Breast epithelium (tissue), 4 donors: ENCODE measurements around the gene OR1M1. TPM values are rescaled to one million over a fixed set of nuclear protein-coding genes. Genes with fewer than 3 reads are reported as not detected.
"Not testable (repeated sequence)": the region's sequence is repeated elsewhere in the genome, so short reads cannot be mapped to it uniquely, and the experiment has no call there.

Source experiments
- DNase-seq, 2 donors: peaks; one replicate each; pipeline ENCODE4 v3.0.0-alpha.2; 2019; ENCODE audit warnings: low spot score in 2 of 2
- H3K27ac ChIP-seq, 2 donors: fragments of 200-600 bp; sonication (generic) in 1 of 2; one replicate each; pipeline ENCODE4 v1.5.1; 2016 to 2019; ENCODE audit warnings: mild to moderate bottlenecking in 1 of 2
- H3K27me3 ChIP-seq, 2 donors: fragments of 200-600 bp; sonication (generic) in 1 of 2; one replicate each; pipeline versions ENCODE4 v1.5.1 to v1.6.0; 2017 to 2019; ENCODE audit warnings: control low read depth in 1 of 2, mild to moderate bottlenecking in 1 of 2
- H3K36me3 ChIP-seq: fragments of 200-600 bp; one replicate; pipeline ENCODE4 v1.5.1; 2019
- H3K4me1 ChIP-seq, 2 donors: fragments of 200-600 bp; sonication (generic); one replicate each; pipeline ENCODE4 v1.5.1; 2016 to 2019; ENCODE audit warnings: control low read depth in 1 of 2
- H3K4me3 ChIP-seq, 3 donors: fragments of 200-600 bp; sonication (generic); 1 replicate in 2 of 3; 2 replicates in 1 of 3; pipeline ENCODE4 v1.5.1; 2016 to 2019; ENCODE audit warnings: mild to moderate bottlenecking in 3 of 3, moderate library complexity in 2 of 3
- H3K9me3 ChIP-seq, 2 donors: fragments of 200-600 bp; sonication (generic) in 1 of 2; one replicate each; pipeline ENCODE4 v1.5.1; 2016 to 2019; ENCODE audit warnings: control low read depth in 1 of 2
- POLR2A ChIP-seq: fragments of 450-650 bp; IDR thresholded peaks from one replicate; pipeline ENCODE4 v1.6.1; 2016; ENCODE audit warnings: antibody characterized with exemption, mild to moderate bottlenecking, moderate library complexity
- POLR2AphosphoS5 ChIP-seq, 3 donors: sonication (generic); formaldehyde crosslinking; IDR thresholded peaks; one replicate each; pipeline ENCODE4 v1.6.1; 2017; ENCODE audit warnings: antibody characterized with exemption in 3 of 3
- intact Hi-C: fragments of 100-400 bp; cut with DNase I; formaldehyde crosslinking; loops from one replicate; pipeline ENCODE4 v1.15.1; 2023; ENCODE audit warnings: low total_unique reads
- total RNA-seq, 3 donors: library from RNA; depleted of rRNA; stranded (reverse); fragments of >200 nt; gene quantifications; one replicate each; pipeline ENCODE4 v1.1.0, GENCODE V29; 2016
- TF ChIP-seq, protein P1 (sequence below), 3 donors: fragments of 450-650 bp; IDR thresholded peaks; one replicate each; pipeline ENCODE4 v1.5.1; 2016 to 2017; ENCODE audit warnings: antibody characterized with exemption in 3 of 3, mild to moderate bottlenecking in 3 of 3, moderate library complexity in 3 of 3

OR1M1 gene
- total RNA-seq, 3 donors from 2014 or later, result not detected

DNA sequence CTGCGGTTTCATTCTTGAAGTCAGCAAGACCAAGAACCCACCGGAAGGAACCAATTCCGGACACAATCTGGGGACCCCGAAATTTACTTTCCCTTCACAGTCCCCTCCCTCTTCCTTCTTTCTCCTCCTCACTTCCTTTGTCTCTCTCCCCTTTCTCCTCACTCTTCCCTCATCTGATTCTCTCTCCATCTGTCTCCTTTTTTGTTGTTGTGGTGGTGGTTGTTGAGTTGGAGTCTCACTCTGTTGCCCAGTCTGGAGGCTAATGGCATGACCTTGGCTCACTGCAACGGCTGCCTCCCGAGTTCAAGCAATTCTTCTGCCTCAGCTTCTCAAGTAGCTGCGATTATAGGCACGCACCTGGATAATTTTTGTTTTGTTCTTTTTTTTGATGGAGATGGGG, 32.7 kb upstream of the OR1M1 start:
- Histone ChIP-seq H3K9me3 (no peaks in the 10 kb centered on the region), H3K27me3 (no peaks in the 10 kb centered on the region), H3K27ac (no peak overlapping the region), H3K4me3 (no peak overlapping the region), H3K36me3 (no peaks in the 10 kb centered on the region), H3K4me1 (no peaks in the 10 kb centered on the region)
- TF ChIP-seq, protein P1, sequence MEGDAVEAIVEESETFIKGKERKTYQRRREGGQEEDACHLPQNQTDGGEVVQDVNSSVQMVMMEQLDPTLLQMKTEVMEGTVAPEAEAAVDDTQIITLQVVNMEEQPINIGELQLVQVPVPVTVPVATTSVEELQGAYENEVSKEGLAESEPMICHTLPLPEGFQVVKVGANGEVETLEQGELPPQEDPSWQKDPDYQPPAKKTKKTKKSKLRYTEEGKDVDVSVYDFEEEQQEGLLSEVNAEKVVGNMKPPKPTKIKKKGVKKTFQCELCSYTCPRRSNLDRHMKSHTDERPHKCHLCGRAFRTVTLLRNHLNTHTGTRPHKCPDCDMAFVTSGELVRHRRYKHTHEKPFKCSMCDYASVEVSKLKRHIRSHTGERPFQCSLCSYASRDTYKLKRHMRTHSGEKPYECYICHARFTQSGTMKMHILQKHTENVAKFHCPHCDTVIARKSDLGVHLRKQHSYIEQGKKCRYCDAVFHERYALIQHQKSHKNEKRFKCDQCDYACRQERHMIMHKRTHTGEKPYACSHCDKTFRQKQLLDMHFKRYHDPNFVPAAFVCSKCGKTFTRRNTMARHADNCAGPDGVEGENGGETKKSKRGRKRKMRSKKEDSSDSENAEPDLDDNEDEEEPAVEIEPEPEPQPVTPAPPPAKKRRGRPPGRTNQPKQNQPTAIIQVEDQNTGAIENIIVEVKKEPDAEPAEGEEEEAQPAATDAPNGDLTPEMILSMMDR (IDR thresholded peaks at IDR 0.05), result no peak
- no peak for DNase-seq
- intact Hi-C loops, result loop anchor here (5.0 kb wide), 1 partner anchor 763 kb away; the partner anchor contains the start of gene FBXL12

- Histone ChIP-seq H3K9me3 (no peaks in the 10 kb centered on the region), H3K36me3 (no peaks in the 10 kb centered on the region), H3K4me3 (no peak overlapping the region), H3K4me1 (no peaks in the 10 kb centered on the region), H3K27me3 (no peaks in the 10 kb centered on the region), H3K27ac (peak overlapping the region in 1 of 2 donors; percentile 52)
- no peak for TF ChIP-seq POLR2AphosphoS5 (IDR thresholded peaks at IDR 0.05)
- TF ChIP-seq, protein P1 (IDR thresholded peaks at IDR 0.05), result no peak
- TF ChIP-seq POLR2A, result no peak
- intact Hi-C loops, result loop anchor here (5.0 kb wide), 1 partner anchor 763 kb away; the partner anchor contains the start of gene FBXL12
- DNase-seq, result peak; percentile 28 to 55
Observed at GRCh38 chr19:9054765-9055164, 32.1 kb upstream of the OR1M1 start.

GRCh38 chr19:9056131-9056530, 30.7 kb upstream of the OR1M1 start:
- H3K27ac ChIP-seq, H3K4me3 ChIP-seq, H3K27me3 ChIP-seq, H3K9me3 ChIP-seq, DNase-seq, H3K36me3 ChIP-seq, H3K4me1 ChIP-seq, intact Hi-C loops: not testable (repeated sequence)

DNA sequence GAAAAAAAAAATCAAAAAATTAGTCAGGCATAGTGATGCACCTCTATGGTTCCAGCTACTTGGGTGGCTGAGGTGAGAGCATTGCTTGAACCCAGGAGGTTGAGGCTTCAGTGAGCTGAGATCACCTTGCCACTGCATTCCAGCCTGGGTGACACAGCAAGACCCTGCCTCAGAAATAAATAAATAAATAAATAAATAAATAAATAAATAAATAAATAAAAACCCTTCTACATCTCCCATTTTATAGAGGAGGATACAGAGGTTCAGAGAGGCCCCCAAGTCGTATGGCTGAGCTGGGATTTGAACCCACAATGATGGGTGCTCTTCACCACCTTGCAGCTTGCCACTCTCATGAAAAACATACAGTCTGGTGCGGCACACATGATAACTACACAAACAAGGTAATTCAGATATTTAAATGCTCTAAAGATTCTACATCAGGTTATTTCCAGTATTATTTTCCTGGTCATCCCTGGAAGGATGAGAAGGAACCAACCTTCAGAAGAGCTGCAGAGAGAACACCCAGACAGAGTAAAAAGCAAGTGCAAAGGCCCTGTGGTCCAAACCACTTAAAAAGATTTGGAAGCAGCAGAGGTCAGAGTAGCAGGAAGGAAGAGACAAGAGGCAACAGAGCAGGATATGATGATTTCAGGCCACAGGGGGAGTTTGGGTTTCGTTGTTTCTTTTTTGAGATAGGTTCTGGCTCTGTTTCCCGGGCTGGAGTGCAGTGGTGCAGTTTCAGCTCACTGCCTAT, 29.2 kb upstream of the OR1M1 start:
- Histone ChIP-seq H3K27ac (no peak overlapping the region), H3K27me3 (no peaks in the 10 kb centered on the region), H3K36me3 (no peaks in the 10 kb centered on the region), H3K9me3 (no peaks in the 10 kb centered on the region), H3K4me3 (no peak overlapping the region), H3K4me1 (no peaks in the 10 kb centered on the region)
- DNase-seq, result no peak
- intact Hi-C loops, result no loop called here
- TF ChIP-seq POLR2AphosphoS5 (IDR thresholded peaks at IDR 0.05), result no peak
- TF ChIP-seq POLR2A, result no peak
- TF ChIP-seq, protein P1 (IDR thresholded peaks at IDR 0.05), result no peak

DNA sequence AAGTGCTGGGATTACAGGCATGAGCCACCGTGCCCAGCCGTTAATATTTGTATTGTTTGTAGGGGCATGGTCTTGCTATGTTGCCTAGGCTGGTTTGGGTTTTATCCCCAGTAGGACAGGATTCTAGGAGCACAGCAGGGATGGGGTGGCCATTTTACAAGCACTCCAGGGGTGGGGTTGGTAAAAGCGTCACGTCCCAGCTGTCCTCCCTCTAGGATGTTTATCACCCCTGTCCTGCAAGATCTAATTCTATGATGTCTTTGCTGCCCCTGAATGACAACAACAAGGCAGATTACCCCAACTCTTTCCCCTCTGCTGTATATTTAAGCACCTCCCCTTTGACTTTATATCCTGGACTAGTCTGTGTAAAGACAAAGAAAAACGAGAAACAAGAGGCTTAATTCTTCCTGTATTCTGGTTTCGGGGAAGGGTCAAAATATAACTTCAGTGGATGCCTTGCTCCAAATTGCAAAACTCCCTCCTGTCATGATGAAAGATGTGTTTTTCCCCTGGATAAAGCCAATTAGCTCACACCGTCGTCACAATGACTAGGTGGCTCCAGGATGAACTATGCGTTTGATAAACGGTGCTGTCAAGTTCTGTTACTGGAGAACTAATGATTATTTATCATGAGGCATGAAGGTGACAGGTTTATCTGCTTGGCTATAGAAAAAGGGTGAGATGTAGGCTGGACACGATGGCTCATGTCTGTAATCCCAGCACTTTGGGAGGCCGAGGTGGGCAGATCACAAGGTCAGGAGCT, 27.8 kb upstream of the OR1M1 start:
- TF ChIP-seq, protein P1 (IDR thresholded peaks at IDR 0.05), result no peak
- TF ChIP-seq POLR2AphosphoS5 (IDR thresholded peaks at IDR 0.05), result no peak
- no peak for TF ChIP-seq POLR2A
- DNase-seq, result no peak
- H3K9me3 ChIP-seq, result no peaks in the 10 kb centered on the region
- H3K36me3 ChIP-seq, result no peaks in the 10 kb centered on the region
- H3K27me3 ChIP-seq, result no peaks in the 10 kb centered on the region
- intact Hi-C loops, result no loop called here
- H3K27ac ChIP-seq, result no peak overlapping the region
- no peak overlapping the region for H3K4me3 ChIP-seq
- H3K4me1 ChIP-seq, result no peaks in the 10 kb centered on the region
